Endothelial cell of umbilical vein (primary cell): ENCODE results near the gene ITPKB. TPM values are rescaled to one million over a fixed set of nuclear protein-coding genes. Genes with fewer than 3 reads are reported as not detected.

Experiments used
- BruUV-seq: library from RNA; stranded (reverse); fragments of 400-500 nt; replicated peaks from 2 replicates; lab custom pipeline; 2021; lab: Mats Ljungman, UMichigan
- CTCF ChIA-PET: fragments of 300-600, 350-600 bp; sonication (Branson Sonifier 250); formaldehyde crosslinking; loops from one replicate; lab custom pipeline; 2021; ENCODE audit warnings: antibody characterized with exemption, inconsistent platforms; lab: Charles Lee
- POLR2A ChIA-PET: fragments of 300-600, 350-600 bp; sonication (Branson Sonifier 250); formaldehyde crosslinking; loops from one replicate; lab custom pipeline; 2021; ENCODE audit warnings: antibody characterized with exemption, inconsistent platforms; lab: Charles Lee
- DNase-seq: peaks from one replicate; pipeline ENCODE4 v3.0.0-alpha.2; 2011; ENCODE audit warnings: low read depth, low spot score
- FAIRE-seq: peaks from 2 replicates; lab custom pipeline; 2011; peaks lifted over from hg19 to GRCh38; lab: Jason Lieb, UNC
- H2AFZ ChIP-seq: 2 replicates; pipeline ENCODE4 v1.6.0; 2012; ENCODE audit warnings: low read depth, low read length, control low read depth, inconsistent platforms
- H3K27ac ChIP-seq: 2 replicates; pipeline ENCODE4 v1.5.1; 2011; ENCODE audit warnings: low read depth, mild to moderate bottlenecking, control low read depth, low read length, moderate library complexity; ENCODE audit not compliant: insufficient read depth
- H3K27me3 ChIP-seq, 2 experiments: 2 replicates each; pipeline versions ENCODE4 v1.6.0 to v1.6.1; 2011; ENCODE audit warnings: low read length in 2 of 2, mixed read lengths in 1 of 2; ENCODE audit not compliant: control insufficient read depth in 2 of 2, insufficient read depth in 2 of 2
- H3K36me3 ChIP-seq, 2 experiments: 2 replicates in 1 of 2; 3 replicates in 1 of 2; pipeline ENCODE4 v1.5.1; 2011; ENCODE audit warnings: low read length in 2 of 2, mild to moderate bottlenecking in 1 of 2, moderate library complexity in 1 of 2; ENCODE audit not compliant: control insufficient read depth in 2 of 2, insufficient read depth in 2 of 2; ENCODE audit errors: extremely low read depth in 1 of 2
- H3K4me1 ChIP-seq: 3 replicates; pipeline ENCODE4 v1.5.1; 2011; ENCODE audit warnings: mild to moderate bottlenecking, low read length; ENCODE audit not compliant: control insufficient read depth, insufficient read depth; ENCODE audit errors: extremely low read depth
- H3K4me2 ChIP-seq: 2 replicates; pipeline ENCODE4 v1.6.1; 2011; ENCODE audit warnings: low read length, control low read depth, mixed read lengths; ENCODE audit not compliant: insufficient read depth
- H3K4me3 ChIP-seq, 3 experiments: fragments of 200-600 bp in 1 of 3; sonication (generic), shearing (Covaris generic) in 1 of 3; replicated peaks in 1 of 3; 2 replicates each; pipeline ENCODE4 v1.5.1; 2011 to 2016; ENCODE audit warnings: control low read depth in 3 of 3, low read length in 3 of 3, mild to moderate bottlenecking in 2 of 3, inconsistent platforms in 1 of 3, low read depth in 1 of 3, moderate library complexity in 1 of 3; ENCODE audit not compliant: insufficient read depth in 1 of 3
- H3K79me2 ChIP-seq: 2 replicates; pipeline ENCODE4 v1.6.0; 2012; ENCODE audit warnings: low read length, inconsistent platforms; ENCODE audit not compliant: control insufficient read depth, insufficient read depth
- H3K9ac ChIP-seq: replicated peaks from 2 replicates; pipeline ENCODE3; 2011; ENCODE audit warnings: low read length, control low read depth; ENCODE audit not compliant: insufficient read depth; ENCODE audit errors: extremely low read depth
- H3K9me1 ChIP-seq: replicated peaks from 3 replicates; pipeline ENCODE4 v1.6.0; 2011; ENCODE audit warnings: mild to moderate bottlenecking, low read length; ENCODE audit not compliant: control insufficient read depth, insufficient read depth; ENCODE audit errors: extremely low read depth
- H3K9me3 ChIP-seq: replicated peaks from 2 replicates; pipeline ENCODE4 v1.5.1; 2012; ENCODE audit warnings: low read length, inconsistent platforms; ENCODE audit not compliant: control insufficient read depth, insufficient read depth
- H4K20me1 ChIP-seq: replicated peaks from 2 replicates; pipeline ENCODE3; 2011; ENCODE audit warnings: mild to moderate bottlenecking, low read length; ENCODE audit not compliant: control insufficient read depth, insufficient read depth; ENCODE audit errors: extremely low read depth
- CTCF ChIP-seq, 2 donors: IDR thresholded peaks; 1 replicate in 1 of 2; 2 replicates in 1 of 2; pipeline ENCODE4 v1.5.1; 2011; ENCODE audit warnings: low read length in 2 of 2, mild to moderate bottlenecking in 2 of 2, moderate library complexity in 2 of 2, control low read depth in 1 of 2, inconsistent platforms in 1 of 2, low read depth in 1 of 2; ENCODE audit not compliant: insufficient read depth in 1 of 2; ENCODE audit errors: extremely low read depth in 1 of 2
- EZH2 ChIP-seq: IDR thresholded peaks from 2 replicates; pipeline ENCODE4 v1.6.1; 2012; ENCODE audit warnings: borderline replicate concordance, low read depth, mild to moderate bottlenecking, moderate library complexity, low read length, inconsistent platforms; ENCODE audit not compliant: severe bottlenecking
- FOS ChIP-seq: IDR thresholded peaks from 2 replicates; pipeline ENCODE4 v1.6.1; 2011; ENCODE audit warnings: mild to moderate bottlenecking, low read length, moderate library complexity, borderline replicate concordance; ENCODE audit not compliant: insufficient read depth
- GATA2 ChIP-seq: IDR thresholded peaks from 2 replicates; pipeline ENCODE4 v1.7.0; 2011; ENCODE audit warnings: low read depth, mild to moderate bottlenecking, moderate library complexity, mixed read lengths, low read length; ENCODE audit not compliant: insufficient read length, insufficient read depth
- JUN ChIP-seq: IDR thresholded peaks from 2 replicates; pipeline ENCODE4 v1.6.1; 2011; ENCODE audit warnings: borderline replicate concordance, low read depth; ENCODE audit not compliant: insufficient read length, insufficient read depth
- MAX ChIP-seq: IDR thresholded peaks from 2 replicates; pipeline ENCODE4 v1.6.1; 2011; ENCODE audit not compliant: insufficient read depth, insufficient read length
- MYC ChIP-seq: IDR thresholded peaks from one replicate; pipeline ENCODE4 v1.6.1; 2011; ENCODE audit warnings: mild to moderate bottlenecking, low read depth, low read length
- POLR2A ChIP-seq: IDR thresholded peaks from 2 replicates; pipeline ENCODE4 v1.6.1; 2012; ENCODE audit warnings: low read depth, mild to moderate bottlenecking, control low read depth, low read length
- POLR2AphosphoS5 ChIP-seq: IDR thresholded peaks from 2 replicates; pipeline ENCODE4 v1.6.1; 2012; ENCODE audit warnings: low read depth, mild to moderate bottlenecking, control low read depth, low read length, moderate library complexity; ENCODE audit not compliant: insufficient read depth
- dilution Hi-C: fragments of 300-500 bp; cut with MboI; formaldehyde crosslinking; loops from one replicate; pipeline ENCODE4 v1.15.0; 2019; ENCODE audit warnings: low sequenced_read_pairs; ENCODE audit not compliant: extremely low pct_ligation_motif_present
- intact Hi-C: fragments of 100-400 bp; cut with micrococcal nuclease; formaldehyde crosslinking; loops from one replicate; pipeline ENCODE4 v1.10.0; 2022
- polyA plus RNA-seq, 4 experiments: library from polyadenylated mRNA; depleted of rRNA in 3 of 4; stranded (reverse) in 3 of 4; unstranded in 1 of 4; fragments of >200 nt; gene quantifications; 2 replicates each; pipeline versions ENCODE4 v1.2.1 to v1.2.3, GENCODE V29; 2011 to 2012; ENCODE audit warnings: missing spikeins in 1 of 4
- total RNA-seq: library from RNA; stranded (reverse); gene quantifications from 2 replicates; pipeline ENCODE4 v1.2.3, GENCODE V29; 2021

The ITPKB gene
- total and polyA plus RNA-seq, 2 donors (not counting 3 experiments of a cell fraction or from before 2014, with no cell fraction given), result 7.7 to 34.8 TPM

- DNase-seq (no peak), FAIRE-seq (no peak)
- Histone ChIP-seq H3K9ac (no peak overlapping the region), H3K4me2 (no peak overlapping the region), H3K4me3 (no peak overlapping the region), H3K27me3 (peaks cover 3% of the 10 kb centered on the region in 2 experiments), H3K4me1 (no peaks in the 10 kb centered on the region), H3K27ac (no peak overlapping the region), H3K9me1 (no peaks in the 10 kb centered on the region), H3K36me3 (no peaks in the 10 kb centered on the region), H4K20me1 (no peaks in the 10 kb centered on the region), H2AFZ (no peak overlapping the region), H3K9me3 (no peaks in the 10 kb centered on the region), H3K79me2 (no peaks in the 10 kb centered on the region)
- TF ChIP-seq POLR2A (no peak), MYC (no peak), MAX (no peak), GATA2 (no peak), FOS (no peak), JUN (no peak), POLR2AphosphoS5 (no peak), EZH2 (no peak), CTCF (IDR thresholded peaks at IDR 0.05; ENCODE audit: extremely low read depth in 1 of 2, insufficient read depth in 1 of 2, low read depth in 1 of 2, low read length in 2 of 2) (no peak)
- dilution Hi-C loops (no loop called here), intact Hi-C loops (no loop called here)
- BruUV-seq, result no TSS peak
- ChIA-PET CTCF (interaction anchor here (1.2 to 1.6 kb wide), 3 partner anchors 18 to 126 kb away, joined by 3 to 5 read pairs (median 3); no protein-coding TSS in a partner anchor), POLR2A (no interaction called here)
Measured at GRCh38 chr1:226751703-226752102, 12.6 kb upstream of the ITPKB start.
